CD4-positive, alpha-beta T cell (primary cell): ENCODE measurements around the gene TMEM129. TPM values are rescaled to one million over a fixed set of nuclear protein-coding genes. Genes with fewer than 3 reads are reported as not detected.

Experiments used
- ATAC-seq: fragments of 200-7000 bp; cut with Tn5 transposase; one replicate; pipeline ENCODE4 v1.10.0; 2022; ENCODE audit warnings: mild to moderate bottlenecking; ENCODE audit not compliant: poor library complexity
- CTCF ChIA-PET: fragments of 350-600 bp; sonication (Branson Sonifier 250); formaldehyde crosslinking; loops from one replicate; lab custom pipeline; 2021; ENCODE audit warnings: antibody characterized with exemption, inconsistent platforms; lab: Charles Lee
- POLR2A ChIA-PET: fragments of 350-600 bp; sonication (Branson Sonifier 250); formaldehyde crosslinking; loops from one replicate; lab custom pipeline; 2021; ENCODE audit warnings: antibody characterized with exemption, inconsistent platforms; lab: Charles Lee
- DNase-seq, 14 experiments: peaks; one replicate each; pipeline ENCODE4 v3.0.0-alpha.2; 2013 to 2020; ENCODE audit warnings: mixed read lengths in 2 of 14
- H3K27ac ChIP-seq, 2 donors: one replicate each; pipeline versions ENCODE4 v1.5.1 to v1.7.0; 2013; ENCODE audit warnings: low read length in 2 of 2, low read depth in 1 of 2, mild to moderate bottlenecking in 1 of 2
- H3K27me3 ChIP-seq, 2 experiments: 1 replicate in 1 of 2; 2 replicates in 1 of 2; pipeline versions ENCODE4 v1.6.1 to v1.7.0; 2013; ENCODE audit warnings: low read length in 2 of 2, control low read depth in 1 of 2, mild to moderate bottlenecking in 1 of 2, moderate library complexity in 1 of 2; ENCODE audit not compliant: insufficient read depth in 2 of 2, control insufficient read depth in 1 of 2
- H3K36me3 ChIP-seq: one replicate; pipeline ENCODE4 v1.6.1; 2013; ENCODE audit warnings: low read length, control low read depth; ENCODE audit not compliant: insufficient read depth
- H3K4me1 ChIP-seq: one replicate; pipeline ENCODE4 v1.6.1; 2013; ENCODE audit warnings: low read length, control low read depth; ENCODE audit not compliant: insufficient read depth
- H3K4me3 ChIP-seq: one replicate; pipeline ENCODE4 v1.5.1; 2013; ENCODE audit warnings: mild to moderate bottlenecking, low read length, moderate library complexity
- H3K9me3 ChIP-seq, 2 experiments: 1 replicate in 1 of 2; 2 replicates in 1 of 2; pipeline versions ENCODE4 v1.6.1 to v1.7.0; 2013; ENCODE audit warnings: low read length in 2 of 2, mild to moderate bottlenecking in 2 of 2, control low read depth in 1 of 2, moderate library complexity in 1 of 2; ENCODE audit not compliant: control insufficient read depth in 1 of 2, insufficient read depth in 1 of 2
- H3K27ac Mint-ChIP-seq: one replicate; pipeline ENCODE4 v1.8.0; 2020; ENCODE audit warnings: mixed read lengths
- H3K27me3 Mint-ChIP-seq: one replicate; pipeline ENCODE4 v1.8.0; 2021; ENCODE audit warnings: mixed read lengths
- H3K36me3 Mint-ChIP-seq: one replicate; pipeline ENCODE4 v1.8.0; 2021; ENCODE audit warnings: low read depth, mixed read lengths
- H3K4me1 Mint-ChIP-seq: one replicate; pipeline ENCODE4 v1.8.0; 2021; ENCODE audit warnings: low read depth, mixed read lengths
- H3K4me3 Mint-ChIP-seq: one replicate; pipeline ENCODE4 v1.8.0; 2020; ENCODE audit warnings: mild to moderate bottlenecking, mixed read lengths
- H3K9me3 Mint-ChIP-seq: one replicate; pipeline ENCODE4 v1.8.0; 2020; ENCODE audit warnings: mixed read lengths
- CTCF ChIP-seq: fragments of 200-600 bp; IDR thresholded peaks from one replicate; pipeline ENCODE4 v1.8.0; 2022; ENCODE audit warnings: antibody characterized with exemption, mild to moderate bottlenecking
- intact Hi-C, 2 experiments: fragments of 100-400 bp; cut with DNase I in 1 of 2; cut with micrococcal nuclease in 1 of 2; formaldehyde crosslinking; loops; one replicate each; pipeline versions ENCODE4 v1.15.1 to v1.9.0; 2023 to 2025; cut with DNase I, micrococcal nuclease
- total RNA-seq, 174 experiments: library from RNA in 2 of 174; stranded (reverse) in 2 of 174; gene quantifications; one replicate each; pipeline ENCODE4 v1.2.3 and lab custom pipeline; 2021 to 2026

Gene TMEM129
- total RNA-seq, 2 experiments from 2014 or later, result 17.2 to 17.6 TPM

- Histone ChIP-seq H3K4me3 (no peak overlapping the region), H3K36me3 (no peaks in the 10 kb centered on the region), H3K4me1 (peaks cover 3% of the 10 kb centered on the region), H3K27me3 (peaks cover 5 to 8% of the 10 kb centered on the region in 2 experiments), H3K9me3 (peaks cover 0 to 11% of the 10 kb centered on the region in 2 experiments), H3K27ac (no peak overlapping the region)
- no peak for DNase-seq
- Mint-ChIP-seq H3K9me3 (no peaks in the 10 kb centered on the region), H3K4me1 (no peaks in the 10 kb centered on the region), H3K4me3 (no peak overlapping the region), H3K27ac (no peak overlapping the region), H3K27me3 (peaks cover 13% of the 10 kb centered on the region), H3K36me3 (no peaks in the 10 kb centered on the region)
- CTCF ChIA-PET, result no interaction called here
- intact Hi-C loops, result loop anchor here in 1 of 2 experiments (5.0 kb wide), 1 partner anchor 52 kb away; no protein-coding TSS in a partner anchor
- no peak for TF ChIP-seq CTCF
- no peak for ATAC-seq
- POLR2A ChIA-PET, result no interaction called here
Measured at GRCh38 chr4:1759818-1760223, 38.7 kb upstream of the TMEM129 start.

GRCh38 chr4:1759170-1759817 lies 38.2 kb upstream of the TMEM129 start:
- no peaks in the 10 kb centered on the region for H3K4me1 Mint-ChIP-seq
- H3K4me3 Mint-ChIP-seq, result no peak overlapping the region
- DNase-seq, result no peak
- H3K27me3 Mint-ChIP-seq, result peaks cover 9% of the 10 kb centered on the region
- ATAC-seq, result no peak
- no peaks in the 10 kb centered on the region for H3K9me3 Mint-ChIP-seq
- Histone ChIP-seq H3K4me3 (no peak overlapping the region), H3K27ac (no peak overlapping the region), H3K36me3 (no peaks in the 10 kb centered on the region), H3K9me3 (peaks cover 0 to 7% of the 10 kb centered on the region in 2 experiments), H3K27me3 (peaks cover 2 to 3% of the 10 kb centered on the region in 2 experiments), H3K4me1 (peaks cover 3% of the 10 kb centered on the region)
- intact Hi-C loops, result no loop called here
- TF ChIP-seq CTCF, result no peak
- ChIA-PET CTCF (no interaction called here), POLR2A (no interaction called here)
- H3K27ac Mint-ChIP-seq, result no peak overlapping the region
- no peaks in the 10 kb centered on the region for H3K36me3 Mint-ChIP-seq

- Mint-ChIP-seq H3K9me3 (no peaks in the 10 kb centered on the region), H3K4me3 (no peak overlapping the region), H3K4me1 (no peaks in the 10 kb centered on the region), H3K27ac (no peak overlapping the region), H3K36me3 (no peaks in the 10 kb centered on the region), H3K27me3 (peaks cover 3% of the 10 kb centered on the region)
- Histone ChIP-seq H3K27ac (no peak overlapping the region), H3K4me3 (no peak overlapping the region), H3K36me3 (no peaks in the 10 kb centered on the region), H3K4me1 (peaks cover 7% of the 10 kb centered on the region), H3K9me3 (peaks cover 0 to 7% of the 10 kb centered on the region in 2 experiments), H3K27me3 (peaks cover 0 to 2% of the 10 kb centered on the region in 2 experiments)
- no peak for DNase-seq
- TF ChIP-seq CTCF, result no peak
- ChIA-PET POLR2A (no interaction called here), CTCF (no interaction called here)
- intact Hi-C loops, result no loop called here
- ATAC-seq, result no peak
Measured at GRCh38 chr4:1758306-1759121, 37.4 kb upstream of the TMEM129 start.
